GM12891 (cell line): ENCODE results near the gene SLC9A9.

Source experiments
- PAX5 ChIP-seq: IDR thresholded peaks from 2 replicates; pipeline ENCODE4 v1.6.1; 2011; ENCODE audit warnings: low read length, moderate library complexity, mild to moderate bottlenecking; ENCODE audit not compliant: insufficient read depth, severe bottlenecking
- POLR2A ChIP-seq: IDR thresholded peaks from 2 replicates; pipeline ENCODE4 v1.6.1; 2011; ENCODE audit warnings: low read depth, low read length, control low read depth
- POLR2AphosphoS5 ChIP-seq: IDR thresholded peaks from 2 replicates; pipeline ENCODE4 v1.6.1; 2011; ENCODE audit warnings: low read depth, low read length, control low read depth
- POU2F2 ChIP-seq: IDR thresholded peaks from 2 replicates; pipeline ENCODE4 v1.6.1; 2011; ENCODE audit warnings: low read depth, mild to moderate bottlenecking, control low read depth, low read length, moderate library complexity
- SPI1 ChIP-seq: IDR thresholded peaks from 2 replicates; pipeline ENCODE4 v1.6.1; 2011; ENCODE audit warnings: low read depth, low read length, control low read depth
- TAF1 ChIP-seq: IDR thresholded peaks from 2 replicates; pipeline ENCODE4 v1.6.1; 2011; ENCODE audit warnings: low read depth, low read length, control low read depth

DNA sequence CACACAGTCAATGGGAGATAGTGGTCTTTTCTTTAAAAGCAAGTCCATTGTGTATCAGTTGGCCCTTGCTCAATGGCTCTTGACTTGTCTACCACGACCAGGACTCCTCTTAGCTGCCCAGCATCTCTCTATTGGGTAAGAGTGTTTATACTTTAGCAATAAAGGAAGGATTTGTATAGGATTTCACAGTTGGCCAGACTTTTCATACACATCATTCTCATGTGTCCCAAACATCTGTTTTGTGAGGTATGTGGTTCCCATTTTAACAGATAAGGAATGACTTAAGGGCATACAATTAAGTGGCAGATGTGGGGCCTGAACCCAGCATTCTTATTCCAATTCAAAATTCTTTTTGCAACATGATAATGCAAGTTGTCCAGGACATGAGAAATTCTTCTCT is 537.2 kb downstream of the SLC9A9 start:
- TF ChIP-seq POLR2A (no peak), POLR2AphosphoS5 (no peak), TAF1 (no peak), SPI1 (no peak), PAX5 (no peak), POU2F2 (no peak)
